H9 (cell line): ENCODE measurements around the gene LRRC7. TPM values are rescaled to one million over a fixed set of nuclear protein-coding genes. Genes with fewer than 3 reads are reported as not detected.

Experiments
- DNase-seq: peaks from one replicate; pipeline ENCODE4 v3.0.0-alpha.2; 2017
- H2AFZ ChIP-seq: one replicate; pipeline ENCODE4 v1.6.1; 2013; ENCODE audit warnings: mild to moderate bottlenecking, low read length, control low read depth, moderate library complexity
- H2AK5ac ChIP-seq: 2 replicates; pipeline ENCODE4 v1.6.1; 2013; ENCODE audit warnings: low read length, control low read depth, mixed read lengths; ENCODE audit not compliant: insufficient read length
- H2BK120ac ChIP-seq: one replicate; pipeline ENCODE4 v1.6.1; 2013; ENCODE audit warnings: low read depth, mild to moderate bottlenecking, low read length, control low read depth, inconsistent platforms; ENCODE audit not compliant: poor library complexity, severe bottlenecking
- H2BK12ac ChIP-seq: 2 replicates; pipeline ENCODE4 v1.6.1; 2013; ENCODE audit warnings: low read length, control low read depth, mixed read lengths, low read depth; ENCODE audit not compliant: insufficient read length
- H2BK15ac ChIP-seq: 2 replicates; pipeline ENCODE4 v1.6.1; 2013; ENCODE audit warnings: low read depth, low read length, control low read depth
- H2BK20ac ChIP-seq: one replicate; pipeline ENCODE4 v1.6.1; 2013; ENCODE audit warnings: low read depth, mild to moderate bottlenecking, low read length, control low read depth, inconsistent platforms; ENCODE audit not compliant: poor library complexity, severe bottlenecking
- H2BK5ac ChIP-seq: 2 replicates; pipeline ENCODE4 v1.6.1; 2013; ENCODE audit warnings: low read length, control low read depth, mixed read lengths; ENCODE audit not compliant: insufficient read length
- H3K14ac ChIP-seq: 2 replicates; pipeline ENCODE4 v1.6.1; 2013; ENCODE audit warnings: low read length, control low read depth; ENCODE audit not compliant: insufficient read depth
- H3K18ac ChIP-seq: 2 replicates; pipeline ENCODE4 v1.6.1; 2013; ENCODE audit warnings: low read depth, mild to moderate bottlenecking, mixed read lengths, low read length, control low read depth; ENCODE audit not compliant: insufficient read length
- H3K23ac ChIP-seq: 2 replicates; pipeline ENCODE4 v1.6.1; 2013; ENCODE audit warnings: low read length, control low read depth, mixed read lengths, low read depth; ENCODE audit not compliant: insufficient read length
- H3K23me2 ChIP-seq: 2 replicates; pipeline ENCODE4 v1.6.1; 2013; ENCODE audit warnings: low read depth, mild to moderate bottlenecking, mixed read lengths, low read length, control low read depth; ENCODE audit not compliant: insufficient read length, poor library complexity, severe bottlenecking
- H3K27ac ChIP-seq: 2 replicates; pipeline ENCODE4 v1.5.1; 2013; ENCODE audit warnings: low read length, control low read depth, mixed read lengths, low read depth; ENCODE audit not compliant: insufficient read length
- H3K27me3 ChIP-seq: 2 replicates; pipeline ENCODE4 v1.6.1; 2013; ENCODE audit warnings: low read length, control low read depth, inconsistent platforms; ENCODE audit not compliant: insufficient read depth
- H3K4ac ChIP-seq: 2 replicates; pipeline ENCODE4 v1.6.1; 2013; ENCODE audit warnings: low read depth, mild to moderate bottlenecking, control low read depth, inconsistent platforms, low read length, moderate library complexity
- H3K4me1 ChIP-seq: 2 replicates; pipeline ENCODE4 v1.6.1; 2013; ENCODE audit warnings: low read length, control low read depth, inconsistent platforms; ENCODE audit not compliant: insufficient read depth
- H3K4me2 ChIP-seq: 2 replicates; pipeline ENCODE4 v1.6.1; 2013; ENCODE audit warnings: low read length, control low read depth, mixed read lengths; ENCODE audit not compliant: insufficient read length, insufficient read depth
- H3K56ac ChIP-seq: 2 replicates; pipeline ENCODE4 v1.6.1; 2013; ENCODE audit warnings: low read depth, mild to moderate bottlenecking, mixed read lengths, low read length, control low read depth; ENCODE audit not compliant: insufficient read length
- H3K79me1 ChIP-seq: 2 replicates; pipeline ENCODE4 v1.6.1; 2013; ENCODE audit warnings: low read depth, mild to moderate bottlenecking, moderate library complexity, low read length, control low read depth, inconsistent platforms; ENCODE audit not compliant: insufficient read depth, poor library complexity, severe bottlenecking
- H3K79me2 ChIP-seq: 2 replicates; pipeline ENCODE4 v1.6.1; 2013; ENCODE audit warnings: low read length, control low read depth, inconsistent platforms; ENCODE audit not compliant: insufficient read depth
- H3K9ac ChIP-seq: 2 replicates; pipeline ENCODE4 v1.6.1; 2013; ENCODE audit warnings: low read length, control low read depth, mixed read lengths; ENCODE audit not compliant: insufficient read length; ENCODE audit errors: extremely low read depth
- H3K9me3 ChIP-seq: one replicate; pipeline ENCODE4 v1.6.1; 2013; ENCODE audit warnings: low read depth, low read length, inconsistent platforms; ENCODE audit not compliant: control insufficient read depth
- H3T11ph ChIP-seq: one replicate; pipeline ENCODE4 v1.6.1; 2013; ENCODE audit warnings: mild to moderate bottlenecking, low read length, control low read depth, inconsistent platforms
- H4K20me1 ChIP-seq: one replicate; pipeline ENCODE4 v1.6.1; 2013; ENCODE audit not compliant: control insufficient read depth, insufficient read length, insufficient read depth
- H4K5ac ChIP-seq: 2 replicates; pipeline ENCODE4 v1.6.1; 2013; ENCODE audit warnings: low read depth, mild to moderate bottlenecking, mixed read lengths, low read length, control low read depth; ENCODE audit not compliant: insufficient read length
- H4K8ac ChIP-seq: replicated peaks from 2 replicates; pipeline ENCODE4 v1.6.1; 2013; ENCODE audit warnings: low read length, control low read depth, mixed read lengths, low read depth; ENCODE audit not compliant: insufficient read length
- H4K91ac ChIP-seq: 2 replicates; pipeline ENCODE4 v1.6.1; 2013; ENCODE audit warnings: low read depth, mild to moderate bottlenecking, moderate library complexity, mixed read lengths, low read length, control low read depth; ENCODE audit not compliant: insufficient read length
- H3K27ac Mint-ChIP-seq, 3 experiments: 2 replicates in 2 of 3; 3 replicates in 1 of 3; pipeline ENCODE4 v1.8.0; 2020 to 2021; ENCODE audit warnings: mixed read lengths in 3 of 3, mild to moderate bottlenecking in 1 of 3, moderate library complexity in 1 of 3
- H3K27me3 Mint-ChIP-seq: 2 replicates; pipeline ENCODE4 v1.8.0; 2021; ENCODE audit warnings: low read depth, mild to moderate bottlenecking, moderate library complexity, mixed read lengths
- H3K36me3 Mint-ChIP-seq, 3 experiments: 2 replicates in 2 of 3; 3 replicates in 1 of 3; pipeline ENCODE4 v1.8.0; 2020 to 2021; ENCODE audit warnings: low read depth in 3 of 3, mixed read lengths in 3 of 3; ENCODE audit not compliant: insufficient read depth in 1 of 3
- H3K4me1 Mint-ChIP-seq, 2 experiments: 2 replicates each; pipeline ENCODE4 v1.8.0; 2020; ENCODE audit warnings: mixed read lengths in 2 of 2
- H3K4me3 Mint-ChIP-seq, 2 experiments: 2 replicates in 1 of 2; 3 replicates in 1 of 2; pipeline ENCODE4 v1.8.0; 2020 to 2021; ENCODE audit warnings: mild to moderate bottlenecking in 2 of 2, mixed read lengths in 2 of 2, moderate library complexity in 1 of 2
- H3K9me3 Mint-ChIP-seq, 2 experiments: 2 replicates in 1 of 2; 3 replicates in 1 of 2; pipeline ENCODE4 v1.8.0; 2020; ENCODE audit warnings: mild to moderate bottlenecking in 2 of 2, mixed read lengths in 2 of 2, moderate library complexity in 1 of 2
- CTCF ChIP-seq: fragments of 200-600 bp; sonication (generic); conservative IDR thresholded peaks from 3 replicates; pipeline ENCODE4 v1.8.0; 2021; ENCODE audit warnings: antibody characterized with exemption, mild to moderate bottlenecking
- WGBS: extraction: QIAGEN DNeasy Blood & Tissue Kit; methylation state at CpG from one replicate; pipeline ENCODE4 v1.1.7; 2013; ENCODE audit warnings: missing lambda C conversion rate, low lambda C conversion rate, mixed read lengths; ENCODE audit not compliant: insufficient read length; ENCODE audit errors: extremely low coverage; 5-methylcytosine and 5-hydroxymethylcytosine counted together
- total RNA-seq: library from RNA; stranded (reverse); gene quantifications from 2 replicates; pipeline ENCODE4 v1.2.1, GENCODE V29; 2021

Gene LRRC7
- total RNA-seq, 1 experiment from 2014 or later: not detected

- no peak overlapping the region for H3K27ac Mint-ChIP-seq
- H2AK5ac ChIP-seq: no peak overlapping the region
- no peak overlapping the region for H3K4me2 ChIP-seq
- H3K9me3 Mint-ChIP-seq: no peaks in the 10 kb centered on the region
- no peaks in the 10 kb centered on the region for H3K23me2 ChIP-seq
- no peak overlapping the region for H2BK15ac ChIP-seq
- no peaks in the 10 kb centered on the region for H3K9me3 ChIP-seq
- H3K18ac ChIP-seq: no peak overlapping the region
- no peak overlapping the region for H3K4ac ChIP-seq
- H2AFZ ChIP-seq: no peak overlapping the region
- H2BK120ac ChIP-seq: no peak overlapping the region
- no peaks in the 10 kb centered on the region for H3K79me2 ChIP-seq
- H3K36me3 Mint-ChIP-seq: no peaks in the 10 kb centered on the region
- H2BK5ac ChIP-seq: no peak overlapping the region
- H3K79me1 ChIP-seq: no peaks in the 10 kb centered on the region
- H3K27me3 ChIP-seq: no peaks in the 10 kb centered on the region
- H3K23ac ChIP-seq: no peak overlapping the region
- H3K9ac ChIP-seq: no peak overlapping the region
- no peaks in the 10 kb centered on the region for H3K4me1 ChIP-seq
- H3K4me1 Mint-ChIP-seq: peaks cover 2% of the 10 kb centered on the region in 2 experiments; a peak in 3 of 4 replicates
- no peak for TF ChIP-seq CTCF
- H3T11ph ChIP-seq: no peak overlapping the region
- no peak overlapping the region for H3K56ac ChIP-seq
- H2BK20ac ChIP-seq: no peak overlapping the region
- no peak for DNase-seq
- no peak overlapping the region for H3K4me3 Mint-ChIP-seq
- H4K8ac ChIP-seq: no peak overlapping the region
- H3K27me3 Mint-ChIP-seq: no peaks in the 10 kb centered on the region
- H3K27ac ChIP-seq: no peak overlapping the region
- no peak overlapping the region for H3K14ac ChIP-seq
- no peak overlapping the region for H2BK12ac ChIP-seq
- no peak overlapping the region for H4K5ac ChIP-seq
- no CpG with 5 or more reads among the region's 1 CpG for WGBS
- no peaks in the 10 kb centered on the region for H4K20me1 ChIP-seq
- no peak overlapping the region for H4K91ac ChIP-seq
Observed at GRCh38 chr1:70086897-70087296, 519.2 kb downstream of the LRRC7 start.
